DND-41 (cell line): ENCODE measurements around the gene CLTB.

Experiments used
- ATAC-seq: fragments of 200-7000 bp; cut with Tn5 transposase; 3 replicates; pipeline ENCODE4 v1.9.1; 2021; ENCODE audit warnings: low read depth; ENCODE audit not compliant: insufficient read depth
- DNase-seq: peaks from one replicate; pipeline ENCODE4 v3.0.0-alpha.2; 2020
- H2AFZ ChIP-seq: 2 replicates; pipeline ENCODE4 v1.6.0; 2012; ENCODE audit warnings: low read depth, low read length
- H3K27ac ChIP-seq: 2 replicates; pipeline ENCODE4 v1.5.1; 2012; ENCODE audit warnings: low read length, inconsistent platforms
- H3K27me3 ChIP-seq: fragments of 200-600 bp; sonication (generic); 2 replicates; pipeline ENCODE4 v1.6.0; 2012; ENCODE audit warnings: low read length, mild to moderate bottlenecking, inconsistent platforms; ENCODE audit not compliant: insufficient read depth, poor library complexity
- H3K36me3 ChIP-seq: 2 replicates; pipeline ENCODE4 v1.5.1; 2012; ENCODE audit warnings: low read length, inconsistent platforms; ENCODE audit not compliant: insufficient read depth
- H3K4me1 ChIP-seq: 2 replicates; pipeline ENCODE4 v1.5.1; 2012; ENCODE audit warnings: mild to moderate bottlenecking, low read length; ENCODE audit not compliant: insufficient read depth
- H3K4me2 ChIP-seq: 2 replicates; pipeline ENCODE4 v1.6.0; 2012; ENCODE audit warnings: mild to moderate bottlenecking, moderate library complexity, low read length, inconsistent platforms; ENCODE audit not compliant: insufficient read depth
- H3K4me3 ChIP-seq, 2 experiments: fragments of 200-600 bp in 1 of 2; shearing (Covaris generic) in 1 of 2; 2 replicates each; pipeline ENCODE4 v1.5.1; 2012 to 2016; ENCODE audit warnings: inconsistent platforms in 2 of 2, low read length in 2 of 2, mild to moderate bottlenecking in 2 of 2, low read depth in 1 of 2, moderate library complexity in 1 of 2
- H3K79me2 ChIP-seq: 2 replicates; pipeline ENCODE4 v1.6.0; 2012; ENCODE audit warnings: low read length, inconsistent platforms; ENCODE audit not compliant: insufficient read depth
- H3K9ac ChIP-seq: 2 replicates; pipeline ENCODE4 v1.6.0; 2012; ENCODE audit warnings: low read depth, mild to moderate bottlenecking, inconsistent platforms, low read length, moderate library complexity
- H3K9me3 ChIP-seq: 2 replicates; pipeline ENCODE4 v1.5.1; 2012; ENCODE audit warnings: low read length, moderate library complexity, mild to moderate bottlenecking, inconsistent platforms; ENCODE audit not compliant: insufficient read depth, severe bottlenecking
- H4K20me1 ChIP-seq: 2 replicates; pipeline ENCODE4 v1.6.0; 2012; ENCODE audit warnings: low read length; ENCODE audit not compliant: insufficient read depth
- CTCF ChIP-seq: IDR thresholded peaks from 2 replicates; pipeline ENCODE4 v1.5.1; 2012; ENCODE audit warnings: borderline replicate concordance, low read length, moderate library complexity, mild to moderate bottlenecking; ENCODE audit not compliant: poor library complexity, severe bottlenecking; ENCODE audit errors: extremely low read depth
- EZH2 ChIP-seq: IDR thresholded peaks from 3 replicates; pipeline ENCODE4 v1.6.1; 2012; ENCODE audit warnings: borderline replicate concordance, low read depth, mild to moderate bottlenecking, moderate library complexity, low read length, inconsistent platforms; ENCODE audit not compliant: severe bottlenecking

The CLTB gene

DNA sequence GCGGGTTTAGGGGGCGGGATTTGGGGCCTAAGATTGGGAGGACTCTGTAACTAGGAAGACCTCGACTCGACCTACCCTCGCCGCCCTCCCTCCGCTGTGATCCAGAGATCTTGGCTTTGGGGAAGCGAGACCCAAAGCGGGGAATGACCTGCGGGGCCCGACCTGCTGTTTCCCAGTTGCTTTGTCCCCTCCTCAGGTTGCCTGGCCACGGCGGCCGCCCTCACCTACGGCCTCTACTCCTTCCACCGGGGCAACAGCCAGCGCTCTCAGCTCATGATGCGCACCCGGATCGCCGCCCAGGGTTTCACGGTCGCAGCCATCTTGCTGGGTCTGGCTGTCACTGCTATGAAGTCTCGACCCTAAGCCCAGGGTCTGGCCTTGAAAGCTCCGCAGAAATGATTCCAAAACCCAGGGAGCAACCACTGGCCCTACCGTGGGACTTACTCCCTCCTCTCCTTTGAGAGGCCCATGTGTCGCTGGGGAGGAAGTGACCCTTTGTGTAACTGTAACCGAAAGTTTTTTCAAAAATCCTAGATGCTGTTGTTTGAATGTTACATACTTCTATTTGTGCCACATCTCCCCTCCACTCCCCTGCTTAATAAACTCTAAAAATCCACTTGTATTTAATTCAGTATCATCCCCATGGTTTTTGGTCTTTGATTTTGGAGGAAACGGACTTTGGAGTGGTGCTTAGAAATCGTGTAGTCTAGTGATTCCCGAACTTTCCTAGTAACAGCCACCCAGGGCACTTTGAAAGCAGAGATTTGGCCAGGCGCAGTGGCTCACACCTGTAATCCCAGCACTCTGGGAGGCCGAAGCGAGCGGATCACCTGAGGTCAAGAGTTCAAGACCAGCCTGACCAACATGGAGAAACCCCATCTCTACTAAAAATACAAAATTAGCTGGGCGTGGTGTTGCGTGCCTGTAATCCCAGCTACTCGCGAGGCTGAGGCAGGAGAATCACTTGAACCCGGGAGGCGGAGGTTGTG lies 26.9 kb downstream of the CLTB start:
- Histone ChIP-seq H3K9me3 (no peaks in the 10 kb centered on the region), H3K27me3 (no peaks in the 10 kb centered on the region), H3K27ac (peak overlapping the region; percentile 89), H3K4me3 (peak overlapping the region; percentile 95 to 97), H3K79me2 (peaks cover 56% of the 10 kb centered on the region), H3K9ac (peak overlapping the region; percentile 84), H3K4me1 (peaks cover 33% of the 10 kb centered on the region), H2AFZ (peak overlapping the region; percentile 83), H3K36me3 (peaks cover 72% of the 10 kb centered on the region), H3K4me2 (peak overlapping the region; percentile 92), H4K20me1 (peaks cover 29% of the 10 kb centered on the region)
- DNase-seq (no peak), ATAC-seq (peak; percentile 59)
- TF ChIP-seq CTCF, result no peak
- TF ChIP-seq EZH2, result no peak

- peaks cover 74% of the 10 kb centered on the region for H3K36me3 ChIP-seq
- H3K9ac ChIP-seq, result peak within 1 kb of the TSS; percentile 84
- H3K4me1 ChIP-seq, result peaks cover 33% of the 10 kb centered on the region
- peak; percentile 99 for DNase-seq
- peak within 1 kb of the TSS; percentile 99 for H3K27ac ChIP-seq
- H3K4me3 ChIP-seq, result peak within 1 kb of the TSS; percentile 95 to 97
- peaks cover 35% of the 10 kb centered on the region for H4K20me1 ChIP-seq
- TF ChIP-seq EZH2 (no peak), CTCF (no peak)
- H3K4me2 ChIP-seq, result peak within 1 kb of the TSS; percentile 92
- H3K79me2 ChIP-seq, result peaks cover 57% of the 10 kb centered on the region
- peak; percentile 88 for ATAC-seq
- H3K9me3 ChIP-seq, result no peaks in the 10 kb centered on the region
- H2AFZ ChIP-seq, result peak within 1 kb of the TSS; percentile 92
- H3K27me3 ChIP-seq, result no peaks in the 10 kb centered on the region
Observed at GRCh38 chr5:176388444-176389134, 27.8 kb downstream of the CLTB start, which contains the start of the genes HIGD2A and NOP16. TSS of gene HIGD2A (plus strand) at chr5:176388751. CDS start at chr5:176388820, 69 bp downstream. TSS of gene NOP16 (minus strand) at chr5:176388598. CDS start at chr5:176388539, 59 bp downstream.

DNA sequence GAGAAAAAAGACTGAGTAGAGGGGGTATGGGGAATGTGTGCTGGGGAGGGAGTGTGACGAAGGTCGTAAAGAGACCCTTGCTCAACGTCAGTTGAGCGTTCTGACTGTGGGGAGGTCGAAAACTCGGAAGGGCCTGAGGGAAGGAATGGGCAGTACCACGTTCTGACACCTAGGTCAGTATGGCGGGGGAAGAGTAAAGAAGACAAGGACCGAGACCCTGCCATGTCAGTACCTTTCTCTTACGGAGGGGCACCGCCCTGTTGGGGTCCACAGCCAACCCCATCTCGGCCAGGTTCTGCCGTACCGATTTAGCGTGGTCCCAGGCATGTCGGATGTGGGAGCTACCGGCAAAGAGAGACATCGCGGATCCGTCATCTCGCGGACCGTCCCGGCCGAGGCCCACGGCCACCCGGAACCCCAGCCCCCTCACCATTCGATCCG lies 28.3 kb downstream of the CLTB start:
- TF ChIP-seq CTCF, result no peak
- Histone ChIP-seq H3K9me3 (no peaks in the 10 kb centered on the region), H3K4me3 (peak overlapping the region; percentile 95 to 97), H3K4me2 (peak overlapping the region; percentile 92), H3K27ac (peak overlapping the region; percentile 99), H3K9ac (peak overlapping the region; percentile 84), H3K27me3 (no peaks in the 10 kb centered on the region), H2AFZ (peak overlapping the region; percentile 92), H3K79me2 (peaks cover 57% of the 10 kb centered on the region), H3K36me3 (peaks cover 74% of the 10 kb centered on the region), H3K4me1 (peaks cover 33% of the 10 kb centered on the region), H4K20me1 (peaks cover 41% of the 10 kb centered on the region)
- DNase-seq, result peak; percentile 32
- ATAC-seq, result peak; percentile 0; the same call in 2 of the 3 replicates
